ENCODE data around the gene HES4. TPM values are rescaled to one million over a fixed set of nuclear protein-coding genes. Genes with fewer than 3 reads are reported as not detected.
A peak's percentile ranks its signal among the peaks of the same experiment; 100 is the strongest.

HES4 gene
- total and polyA plus RNA-seq, 2 of the 13 experiments (the other 11 are each of a cell fraction or from before 2014, with no cell fraction given): 8.8 to 10.6 TPM

GRCh38 chr1:966135-966703 is 33.7 kb downstream of the HES4 start, which contains the start of gene PLEKHN1 (continued):
- TF ChIP-seq AFF4 (CRISPR knock-in tag; IDR thresholded peaks at IDR 0.05) (no peak), SNAPC4 (CRISPR knock-in tag; IDR thresholded peaks at IDR 0.05) (peak; percentile 34; the same call in 1 of the 2 replicates), ZNF687 (CRISPR knock-in tag; IDR thresholded peaks at IDR 0.05) (no peak; the same call in 1 of the 2 replicates), SNAPC2 (CRISPR knock-in tag; IDR thresholded peaks at IDR 0.05) (peak; percentile 69; the same call in 1 of the 2 replicates), KLF16 (CRISPR knock-in tag; IDR thresholded peaks at IDR 0.05) (0 out of 4 replicates have a peak, but pooled peaks of 1 of the 2 experiments have one; percentile 4), ZSCAN21 (CRISPR knock-in tag; IDR thresholded peaks at IDR 0.05; ENCODE audit: borderline replicate concordance) (peak; percentile 36; the same call in 1 of the 2 replicates), TRAFD1 (CRISPR knock-in tag; IDR thresholded peaks at IDR 0.05; ENCODE audit: borderline replicate concordance) (no peak), E2F1 (CRISPR knock-in tag; IDR thresholded peaks at IDR 0.05) (no peak), FOXK1 (CRISPR knock-in tag; IDR thresholded peaks at IDR 0.05; ENCODE audit: borderline replicate concordance, low read depth) (no peak), ZNF501 (CRISPR knock-in tag; IDR thresholded peaks at IDR 0.05) (peak; percentile 71)

All from HepG2 (cell line).